Panc1 (cell line): ENCODE data around the gene GRAPL.
"Not testable (repeated sequence)": the region's sequence is repeated elsewhere in the genome, so short reads cannot be mapped to it uniquely, and the experiment has no call there.

Source experiments
- CTCF ChIP-seq: fragments of 450-650 bp; IDR thresholded peaks from 2 replicates; pipeline ENCODE4 v1.5.1; 2017; ENCODE audit warnings: mild to moderate bottlenecking
- POLR2AphosphoS5 ChIP-seq: IDR thresholded peaks from 2 replicates; pipeline ENCODE4 v1.6.1; 2012; ENCODE audit warnings: mild to moderate bottlenecking, low read depth, low read length, moderate library complexity

GRCh38 chr17:19142419-19142818, 15.0 kb downstream of the GRAPL start:
- not testable (repeated sequence) for TF ChIP-seq CTCF, POLR2AphosphoS5
